Tracheal epithelial cell (primary cell): ENCODE results near the gene SUPT20HL1. TPM values are rescaled to one million over a fixed set of nuclear protein-coding genes. Genes with fewer than 3 reads are reported as not detected.

Source experiments
- total RNA-seq: library from RNA; depleted of rRNA; stranded (reverse); fragments of >200 nt; gene quantifications from 2 replicates; pipeline ENCODE4 v1.2.1, GENCODE V29; 2014

SUPT20HL1 gene
- total RNA-seq, result not detected in 2 replicates

GRCh38 chrX:24360272-24360671, at the start of gene SUPT20HL1:
SUPT20HL1 (plus strand) TSS chrX:24360639; CDS start chrX:24362761, 2,122 bp downstream.

DNA sequence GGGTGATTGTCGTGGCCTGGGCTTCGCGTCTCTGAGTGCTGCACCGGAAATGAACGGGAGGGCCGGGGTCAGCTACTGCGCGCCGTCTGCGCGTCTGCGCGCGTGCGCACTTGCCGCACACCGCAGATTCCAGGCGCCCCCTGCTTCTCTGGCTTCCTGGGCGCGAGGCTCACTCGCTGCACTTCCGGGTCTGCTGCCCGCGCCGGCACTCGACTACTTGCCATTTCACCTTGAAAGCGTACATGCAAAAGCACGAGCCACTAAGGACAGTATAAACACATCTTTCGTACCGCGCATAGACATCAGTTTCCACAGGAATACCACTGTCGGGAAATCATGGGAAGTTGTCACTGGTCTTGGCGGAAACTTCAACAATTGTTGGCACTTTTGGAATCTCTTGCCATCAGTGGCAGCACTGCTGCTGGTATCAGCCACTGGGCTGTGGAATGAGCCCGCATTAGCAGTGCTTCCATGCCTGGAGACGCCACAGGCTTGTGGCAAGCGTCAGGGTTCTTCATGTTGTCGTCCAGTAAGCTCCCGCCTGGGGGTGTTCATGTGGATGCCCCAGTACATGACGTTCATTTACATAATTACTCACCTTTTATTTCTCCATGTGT, 46.3 kb upstream of the SUPT20HL1 start, which contains the start of gene SUPT20HL2:
Gene SUPT20HL2 (minus strand): TSS at position 51 of the 617 bp plus-strand sequence. CDS start 754 bp downstream, outside the sequence.

Other genes with a start within 250 kb of the SUPT20HL1 start
- gene ZFX, start 210.9 kb upstream of the SUPT20HL1 start, total RNA-seq, result 23.1 and 36.9 TPM in 2 replicates
- gene SUPT20HL2, start 46.6 kb upstream of the SUPT20HL1 start, total RNA-seq, result under 0.01 TPM in 1 of 2 replicates, not detected in the other
- 11.3 and 11.5 TPM in 2 replicates for gene PDK3, start 104.6 kb downstream of the SUPT20HL1 start, total RNA-seq